Measurements from ENCODE around the gene NDUFB2.

- TF ChIP-seq EZH2 (IDR thresholded peaks at IDR 0.05) (no peak), POLR2AphosphoS5 (IDR thresholded peaks at IDR 0.05; ENCODE audit: borderline replicate concordance, low read depth, low read length) (no peak), FOXP2 (optimal IDR thresholded peaks at IDR 0.05; ENCODE audit: control extremely low read depth, extremely low read length, insufficient read depth) (no peak)
These were observed 46.1 kb upstream of the NDUFB2 start for GRCh38 chr7:140650367-140650766.

All from SK-N-MC (cell line).